Measurements from ENCODE around the gene RPS19.
"Not testable (repeated sequence)": the region's sequence is repeated elsewhere in the genome, so short reads cannot be mapped to it uniquely, and the experiment has no call there.

The RPS19 gene

GRCh38 chr19:41901707-41902360 lies 41.8 kb downstream of the RPS19 start:
- no peak for DNase-seq (ENCODE audit: low read depth)

- DNase-seq (ENCODE audit: low read depth), result no peak
Observed at GRCh38 chr19:41902594-41902993, 42.5 kb downstream of the RPS19 start.

GRCh38 chr19:41903193-41903953 lies 43.3 kb downstream of the RPS19 start:
- no peak for DNase-seq (ENCODE audit: low read depth)

GRCh38 chr19:41904118-41904870 lies 44.2 kb downstream of the RPS19 start:
- no peak for DNase-seq (ENCODE audit: low read depth)

- DNase-seq (ENCODE audit: low read depth), result no peak
Observed at GRCh38 chr19:41905273-41906002, 45.4 kb downstream of the RPS19 start.

- DNase-seq (ENCODE audit: low read depth), result no peak
Observed at GRCh38 chr19:41906271-41906670, 46.2 kb downstream of the RPS19 start.

- DNase-seq (ENCODE audit: low read depth), result no peak
Observed at GRCh38 chr19:41906916-41907680, 47.0 kb downstream of the RPS19 start.

- no peak for DNase-seq (ENCODE audit: low read depth)
Observed at GRCh38 chr19:41907994-41908615, 48.0 kb downstream of the RPS19 start.

GRCh38 chr19:41908724-41909464 lies 48.8 kb downstream of the RPS19 start:
- no peak for DNase-seq (ENCODE audit: low read depth)

- DNase-seq (ENCODE audit: low read depth), result no peak
Observed at GRCh38 chr19:41909706-41910105, 49.7 kb downstream of the RPS19 start.

GRCh38 chr19:41910240-41910991 lies 50.4 kb downstream of the RPS19 start:
- DNase-seq (ENCODE audit: low read depth), result no peak

GRCh38 chr19:41910992-41911888 lies 51.2 kb downstream of the RPS19 start:
- no peak for DNase-seq (ENCODE audit: low read depth)

- no peak for DNase-seq (ENCODE audit: low read depth)
Observed at GRCh38 chr19:41911889-41912731, 52.1 kb downstream of the RPS19 start.

- no peak for DNase-seq (ENCODE audit: low read depth)
Observed at GRCh38 chr19:41912899-41913537, 53.0 kb downstream of the RPS19 start.

GRCh38 chr19:41913538-41914423 lies 53.7 kb downstream of the RPS19 start:
- DNase-seq (ENCODE audit: low read depth), result no peak

- DNase-seq (ENCODE audit: low read depth), result not testable (repeated sequence)
Observed at GRCh38 chr19:41914424-41914834, 54.4 kb downstream of the RPS19 start.
